GM12878 (cell line): Measurements from ENCODE around the gene TMEM132D. TPM values are rescaled to one million over a fixed set of nuclear protein-coding genes. Genes with fewer than 3 reads are reported as not detected.

Experiments used
- ATAC-seq: fragments of 200-7000 bp; cut with Tn5 transposase; 3 replicates; pipeline ENCODE4 v1.9.1; 2020; ENCODE audit warnings: mild to moderate bottlenecking, moderate library complexity
- BruUV-seq: library from RNA; stranded (reverse); fragments of 400-500 nt; replicated peaks from 2 replicates; lab custom pipeline; 2021; lab: Mats Ljungman, UMichigan
- CTCF ChIA-PET: fragments of 300-600 bp; sonication (Branson Sonifier 250); formaldehyde crosslinking; extraction: SDS; loops from one replicate; lab custom pipeline; 2021; ENCODE audit warnings: inconsistent platforms; lab: Yijun Ruan, JAX
- POLR2A ChIA-PET: fragments of 350-600 bp; formaldehyde crosslinking; extraction: SDS; loops from one replicate; lab custom pipeline; 2021; ENCODE audit warnings: inconsistent platforms; lab: Charles Lee
- RAD21 ChIA-PET: fragments of 300-600 bp; sonication (Branson Sonifier 250); formaldehyde crosslinking; loops from one replicate; lab custom pipeline; 2023; ENCODE audit warnings: antibody characterized with exemption; ENCODE audit not compliant: unreplicated experiment; lab: Charles Lee
- SMC1A ChIA-PET: fragments of 300-600 bp; sonication (Branson Sonifier 250); formaldehyde crosslinking; loops from one replicate; lab custom pipeline; 2023; ENCODE audit not compliant: unreplicated experiment, uncharacterized antibody; lab: Charles Lee
- DNase-seq: peaks from one replicate; pipeline ENCODE4 v3.0.0-alpha.2; 2011; ENCODE audit warnings: low read depth, low spot score
- FAIRE-seq: peaks from 3 replicates; lab custom pipeline; 2011; peaks lifted over from hg19 to GRCh38; lab: Jason Lieb, UNC
- H2AFZ ChIP-seq: 2 replicates; pipeline ENCODE4 v1.6.0; 2011; ENCODE audit warnings: low read depth, low read length, control low read depth; ENCODE audit not compliant: control insufficient read depth
- H3K27ac ChIP-seq: 2 replicates; pipeline ENCODE4 v1.5.1; 2011; ENCODE audit warnings: control low read depth; ENCODE audit not compliant: control insufficient read depth, insufficient read depth
- H3K27me3 ChIP-seq, 2 experiments: replicated peaks in 1 of 2; 2 replicates each; pipeline versions ENCODE4 v1.6.0 to v1.6.1; 2011; ENCODE audit warnings: low read length in 1 of 2; ENCODE audit not compliant: control insufficient read depth in 2 of 2, insufficient read depth in 2 of 2
- H3K36me3 ChIP-seq, 2 experiments: 2 replicates each; pipeline ENCODE4 v1.5.1; 2011; ENCODE audit warnings: low read length in 1 of 2; ENCODE audit not compliant: control insufficient read depth in 2 of 2, insufficient read depth in 2 of 2
- H3K4me1 ChIP-seq: 2 replicates; pipeline ENCODE4 v1.6.1; 2011; ENCODE audit warnings: mild to moderate bottlenecking, low read length, moderate library complexity, mixed read lengths; ENCODE audit not compliant: control insufficient read depth, insufficient read depth
- H3K4me2 ChIP-seq: 2 replicates; pipeline ENCODE4 v1.6.0; 2011; ENCODE audit warnings: control low read depth; ENCODE audit not compliant: control insufficient read depth, insufficient read depth
- H3K4me3 ChIP-seq: fragments of 200-600 bp; sonication (generic); 2 replicates; pipeline ENCODE4 v1.5.1; 2016
- H3K79me2 ChIP-seq: 2 replicates; pipeline ENCODE4 v1.6.0; 2011; ENCODE audit warnings: low read length; ENCODE audit not compliant: control insufficient read depth, insufficient read depth
- H3K9ac ChIP-seq: 2 replicates; pipeline ENCODE4 v1.8.0; 2011; ENCODE audit warnings: low read length, control low read depth, mixed read lengths; ENCODE audit not compliant: control insufficient read depth, insufficient read depth
- H3K9me3 ChIP-seq: replicated peaks from 3 replicates; pipeline ENCODE4 v1.5.1; 2011; ENCODE audit warnings: mild to moderate bottlenecking, low read length; ENCODE audit not compliant: control insufficient read depth, insufficient read depth
- H4K20me1 ChIP-seq: 2 replicates; pipeline ENCODE4 v1.6.0; 2011; ENCODE audit not compliant: control insufficient read depth, insufficient read depth
- BCL11A ChIP-seq: IDR thresholded peaks from 2 replicates; pipeline ENCODE4 v1.6.1; 2011; ENCODE audit warnings: low read depth, low read length
- EED ChIP-seq: sonication (generic); IDR thresholded peaks from 2 replicates; pipeline ENCODE4 v1.6.1; 2016; ENCODE audit warnings: antibody characterized with exemption, low read depth
- EZH2 ChIP-seq: IDR thresholded peaks from 2 replicates; pipeline ENCODE4 v1.6.1; 2012; ENCODE audit warnings: low read depth, mild to moderate bottlenecking, control low read depth, inconsistent platforms, low read length, borderline replicate concordance; ENCODE audit not compliant: control insufficient read depth
- KDM1A ChIP-seq: fragments of 200-600 bp; sonication (generic); IDR thresholded peaks from 2 replicates; pipeline ENCODE4 v1.6.1; 2016; ENCODE audit warnings: borderline replicate concordance
- MXI1 ChIP-seq: fragments of 150-350 bp; IDR thresholded peaks from 2 replicates; pipeline ENCODE4 v1.6.1; 2011; ENCODE audit warnings: low read depth, mild to moderate bottlenecking, inconsistent platforms, low read length, improper control_type of control experiment
- NFXL1 ChIP-seq: fragments of 450-650 bp; IDR thresholded peaks from 2 replicates; pipeline ENCODE4 v1.6.1; 2017; ENCODE audit warnings: antibody characterized with exemption, mild to moderate bottlenecking, borderline replicate concordance
- NR2C1 ChIP-seq: fragments of 450-650 bp; IDR thresholded peaks from 2 replicates; pipeline ENCODE4 v1.6.1; 2017; ENCODE audit warnings: antibody characterized with exemption, mild to moderate bottlenecking, moderate library complexity
- NRF1 ChIP-seq: conservative IDR thresholded peaks from 2 replicates; pipeline ENCODE4 v1.6.1; 2011; ENCODE audit warnings: mild to moderate bottlenecking, low read depth, low read length, improper control_type of control experiment
- STAT3 ChIP-seq: IDR thresholded peaks from 2 replicates; pipeline ENCODE4 v1.6.1; 2011; ENCODE audit warnings: low read depth, low read length, improper control_type of control experiment
- SUPT20H ChIP-seq: IDR thresholded peaks from 2 replicates; pipeline ENCODE4 v1.6.1; 2011; ENCODE audit warnings: low read depth, mild to moderate bottlenecking, low read length, moderate library complexity, borderline replicate concordance; ENCODE audit not compliant: control insufficient read depth
- SUZ12 ChIP-seq: fragments of 200-600 bp; sonication (generic); IDR thresholded peaks from one replicate; pipeline ENCODE4 v1.6.1; 2018; ENCODE audit warnings: antibody characterized with exemption, mild to moderate bottlenecking; ENCODE audit not compliant: unreplicated experiment
- TAF1 ChIP-seq: IDR thresholded peaks from 2 replicates; pipeline ENCODE4 v1.6.1; 2011; ENCODE audit warnings: mild to moderate bottlenecking, low read depth, low read length, borderline replicate concordance
- TBL1XR1 ChIP-seq: IDR thresholded peaks from 2 replicates; pipeline ENCODE4 v1.6.1; 2012; ENCODE audit warnings: low read depth, low read length, improper control_type of control experiment
- TCF7 ChIP-seq: IDR thresholded peaks from 2 replicates; pipeline ENCODE4 v1.6.1; 2014; ENCODE audit warnings: antibody characterized with exemption, borderline replicate concordance
- ZZZ3 ChIP-seq: IDR thresholded peaks from 2 replicates; pipeline ENCODE4 v1.6.1; 2011; ENCODE audit warnings: low read depth; ENCODE audit not compliant: control insufficient read depth, insufficient read length
- WGBS: methylation state at CpG from one replicate; pipeline ENCODE4 v1.1.6; 2016; ENCODE audit warnings: low lambda C conversion rate; ENCODE audit not compliant: insufficient replicate concordance, insufficient coverage; ENCODE audit errors: missing lambda C conversion rate; 5-methylcytosine and 5-hydroxymethylcytosine counted together
- in situ Hi-C: fragments of 300-500 bp; cut with MboI; formaldehyde crosslinking; loops from 9 replicates; pipeline ENCODE4 v1.14.3; 2018; ENCODE audit warnings: mixed read lengths
- intact Hi-C: fragments of 100-400 bp; cut with micrococcal nuclease; formaldehyde crosslinking; loops from one replicate; pipeline ENCODE4 v1.14.2; 2022; ENCODE audit not compliant: unreplicated experiment
- polyA plus RNA-seq, 11 experiments: library from polyadenylated mRNA; depleted of rRNA in 4 of 11; unstranded in 6 of 11; stranded (reverse) in 5 of 11; fragments of >200 nt; fragmentation: Nextera tagmentation in 4 of 11; fragmentation: Illumina TruSeq in 1 of 11; extraction: Ambion mirVana in 4 of 11; extraction: Trizol in 1 of 11; gene quantifications; 1 replicate in 1 of 11; 2 replicates in 10 of 11; pipeline versions ENCODE4 v1.2.1 to v1.2.3, GENCODE V29; 2011 to 2016; ENCODE audit warnings: inconsistent platforms in 2 of 11, missing spikeins in 2 of 11, low read depth in 1 of 11
- total RNA-seq, 4 experiments: library from RNA; depleted of rRNA in 3 of 4; stranded (reverse); fragments of >200 nt in 3 of 4; fragmentation: Illumina TruSeq in 1 of 4; extraction: Trizol in 1 of 4; gene quantifications; 2 replicates each; pipeline versions ENCODE4 v1.2.1 to v1.2.3, GENCODE V29; 2013 to 2021

Gene TMEM132D
- total and polyA plus RNA-seq, 10 of the 15 experiments (the other 5 are each of a cell fraction or from before 2014, with no cell fraction given), result under 0.01 to 0.12 (median 0.02) TPM; not detected in 3

DNA sequence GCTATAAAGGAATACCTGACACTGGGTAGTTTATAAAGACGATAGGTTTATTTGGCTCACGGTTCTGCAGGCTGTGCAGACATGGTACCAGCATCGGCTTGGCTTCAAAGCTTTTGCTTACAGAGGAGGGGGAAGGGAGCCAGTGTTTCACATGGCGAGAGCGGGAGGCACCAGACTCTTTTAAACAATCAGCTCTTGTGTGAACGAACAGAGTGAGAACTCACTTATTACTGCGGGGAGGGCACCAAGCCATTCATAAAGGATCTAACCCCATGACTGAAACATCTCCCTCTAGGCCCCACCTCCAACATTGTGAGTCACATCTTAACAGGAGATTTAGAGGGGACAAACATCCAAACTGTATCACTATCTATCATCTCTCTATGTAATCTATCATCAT lies 227.4 kb downstream of the TMEM132D start:
- Histone ChIP-seq H3K79me2 (no peaks in the 10 kb centered on the region), H4K20me1 (no peaks in the 10 kb centered on the region), H3K9me3 (no peaks in the 10 kb centered on the region), H3K9ac (no peak overlapping the region), H3K4me2 (no peak overlapping the region), H2AFZ (no peak overlapping the region), H3K4me1 (no peaks in the 10 kb centered on the region), H3K4me3 (no peak overlapping the region), H3K36me3 (no peaks in the 10 kb centered on the region), H3K27ac (no peak overlapping the region), H3K27me3 (no peaks in the 10 kb centered on the region)
- POLR2A ChIA-PET, result no interaction called here
- FAIRE-seq (no peak), DNase-seq (no peak), ATAC-seq (no peak)
- BruUV-seq, result no TSS peak
- CTCF ChIA-PET, result no interaction called here
- intact Hi-C loops (no loop called here), in situ Hi-C loops (no loop called here)
- RAD21 ChIA-PET, result no interaction called here
- SMC1A ChIA-PET, result no interaction called here
- no peak for TF ChIP-seq NRF1
- TF ChIP-seq SUPT20H, result no peak
- TF ChIP-seq EED, result no peak
- TF ChIP-seq MXI1, result no peak
- 36% methylated on average over 7 of the region's 7 CpGs for WGBS

DNA sequence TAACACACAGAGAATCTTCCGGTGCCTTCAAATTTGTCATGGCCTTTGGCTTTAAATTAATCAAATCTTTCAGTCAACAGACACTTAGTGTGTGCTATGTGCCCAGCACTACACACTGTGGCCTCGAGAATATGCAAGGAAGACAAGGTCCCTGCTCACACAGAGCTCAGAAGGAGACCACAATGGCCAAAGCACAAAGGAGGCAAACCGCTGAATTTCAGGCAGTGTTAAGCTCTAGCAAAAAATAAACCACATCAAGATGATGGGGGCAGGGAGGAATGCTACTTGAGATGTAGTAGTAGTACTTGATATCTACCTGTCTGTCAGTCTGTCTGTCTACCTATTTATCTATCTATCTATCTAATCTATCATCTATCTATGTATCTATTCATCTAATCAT lies 227.9 kb downstream of the TMEM132D start:
- no peak for ATAC-seq
- no peak overlapping the region for H3K4me3 ChIP-seq
- in situ Hi-C loops, result no loop called here
- H3K79me2 ChIP-seq, result no peaks in the 10 kb centered on the region
- H3K9me3 ChIP-seq, result no peaks in the 10 kb centered on the region
- H3K9ac ChIP-seq, result no peak overlapping the region
- no peak overlapping the region for H3K27ac ChIP-seq
- TF ChIP-seq BCL11A (no peak), KDM1A (no peak), ZZZ3 (no peak), STAT3 (no peak), TCF7 (no peak), TBL1XR1 (no peak), NR2C1 (no peak), SUZ12 (no peak), EZH2 (no peak), TAF1 (no peak), NFXL1 (no peak)
- DNase-seq, result no peak
- no peak overlapping the region for H3K4me2 ChIP-seq
- no TSS peak for BruUV-seq
- H4K20me1 ChIP-seq, result no peaks in the 10 kb centered on the region
- ChIA-PET POLR2A (no interaction called here), SMC1A (no interaction called here), RAD21 (no interaction called here), CTCF (no interaction called here)
- H2AFZ ChIP-seq, result no peak overlapping the region
- no peaks in the 10 kb centered on the region for H3K4me1 ChIP-seq
- FAIRE-seq, result no peak
- WGBS, result 23% methylated on average over 3 of the region's 3 CpGs
- no peaks in the 10 kb centered on the region for H3K36me3 ChIP-seq
- no peaks in the 10 kb centered on the region for H3K27me3 ChIP-seq
- intact Hi-C loops, result no loop called here
